H9 (cell line): ENCODE data around the gene ATP6V1G2. TPM values are rescaled to one million over a fixed set of nuclear protein-coding genes. Genes with fewer than 3 reads are reported as not detected.

ENCODE experiments used
- DNase-seq: peaks from one replicate; pipeline ENCODE4 v3.0.0-alpha.2; 2017
- H2AFZ ChIP-seq: one replicate; pipeline ENCODE4 v1.6.1; 2013; ENCODE audit warnings: mild to moderate bottlenecking, low read length, control low read depth, moderate library complexity
- H2AK5ac ChIP-seq: 2 replicates; pipeline ENCODE4 v1.6.1; 2013; ENCODE audit warnings: low read length, control low read depth, mixed read lengths; ENCODE audit not compliant: insufficient read length
- H2BK120ac ChIP-seq: one replicate; pipeline ENCODE4 v1.6.1; 2013; ENCODE audit warnings: low read depth, mild to moderate bottlenecking, low read length, control low read depth, inconsistent platforms; ENCODE audit not compliant: poor library complexity, severe bottlenecking
- H2BK12ac ChIP-seq: 2 replicates; pipeline ENCODE4 v1.6.1; 2013; ENCODE audit warnings: low read length, control low read depth, mixed read lengths, low read depth; ENCODE audit not compliant: insufficient read length
- H2BK15ac ChIP-seq: 2 replicates; pipeline ENCODE4 v1.6.1; 2013; ENCODE audit warnings: low read depth, low read length, control low read depth
- H2BK20ac ChIP-seq: one replicate; pipeline ENCODE4 v1.6.1; 2013; ENCODE audit warnings: low read depth, mild to moderate bottlenecking, low read length, control low read depth, inconsistent platforms; ENCODE audit not compliant: poor library complexity, severe bottlenecking
- H2BK5ac ChIP-seq: 2 replicates; pipeline ENCODE4 v1.6.1; 2013; ENCODE audit warnings: low read length, control low read depth, mixed read lengths; ENCODE audit not compliant: insufficient read length
- H3K14ac ChIP-seq: 2 replicates; pipeline ENCODE4 v1.6.1; 2013; ENCODE audit warnings: low read length, control low read depth; ENCODE audit not compliant: insufficient read depth
- H3K18ac ChIP-seq: 2 replicates; pipeline ENCODE4 v1.6.1; 2013; ENCODE audit warnings: low read depth, mild to moderate bottlenecking, mixed read lengths, low read length, control low read depth; ENCODE audit not compliant: insufficient read length
- H3K23ac ChIP-seq: 2 replicates; pipeline ENCODE4 v1.6.1; 2013; ENCODE audit warnings: low read length, control low read depth, mixed read lengths, low read depth; ENCODE audit not compliant: insufficient read length
- H3K23me2 ChIP-seq: 2 replicates; pipeline ENCODE4 v1.6.1; 2013; ENCODE audit warnings: low read depth, mild to moderate bottlenecking, mixed read lengths, low read length, control low read depth; ENCODE audit not compliant: insufficient read length, poor library complexity, severe bottlenecking
- H3K27ac ChIP-seq: 2 replicates; pipeline ENCODE4 v1.5.1; 2013; ENCODE audit warnings: low read length, control low read depth, mixed read lengths, low read depth; ENCODE audit not compliant: insufficient read length
- H3K27me3 ChIP-seq: 2 replicates; pipeline ENCODE4 v1.6.1; 2013; ENCODE audit warnings: low read length, control low read depth, inconsistent platforms; ENCODE audit not compliant: insufficient read depth
- H3K4ac ChIP-seq: 2 replicates; pipeline ENCODE4 v1.6.1; 2013; ENCODE audit warnings: low read depth, mild to moderate bottlenecking, control low read depth, inconsistent platforms, low read length, moderate library complexity
- H3K4me1 ChIP-seq: 2 replicates; pipeline ENCODE4 v1.6.1; 2013; ENCODE audit warnings: low read length, control low read depth, inconsistent platforms; ENCODE audit not compliant: insufficient read depth
- H3K4me2 ChIP-seq: 2 replicates; pipeline ENCODE4 v1.6.1; 2013; ENCODE audit warnings: low read length, control low read depth, mixed read lengths; ENCODE audit not compliant: insufficient read length, insufficient read depth
- H3K56ac ChIP-seq: 2 replicates; pipeline ENCODE4 v1.6.1; 2013; ENCODE audit warnings: low read depth, mild to moderate bottlenecking, mixed read lengths, low read length, control low read depth; ENCODE audit not compliant: insufficient read length
- H3K79me1 ChIP-seq: 2 replicates; pipeline ENCODE4 v1.6.1; 2013; ENCODE audit warnings: low read depth, mild to moderate bottlenecking, moderate library complexity, low read length, control low read depth, inconsistent platforms; ENCODE audit not compliant: insufficient read depth, poor library complexity, severe bottlenecking
- H3K79me2 ChIP-seq: 2 replicates; pipeline ENCODE4 v1.6.1; 2013; ENCODE audit warnings: low read length, control low read depth, inconsistent platforms; ENCODE audit not compliant: insufficient read depth
- H3K9ac ChIP-seq: 2 replicates; pipeline ENCODE4 v1.6.1; 2013; ENCODE audit warnings: low read length, control low read depth, mixed read lengths; ENCODE audit not compliant: insufficient read length; ENCODE audit errors: extremely low read depth
- H3K9me3 ChIP-seq: one replicate; pipeline ENCODE4 v1.6.1; 2013; ENCODE audit warnings: low read depth, low read length, inconsistent platforms; ENCODE audit not compliant: control insufficient read depth
- H3T11ph ChIP-seq: one replicate; pipeline ENCODE4 v1.6.1; 2013; ENCODE audit warnings: mild to moderate bottlenecking, low read length, control low read depth, inconsistent platforms
- H4K20me1 ChIP-seq: one replicate; pipeline ENCODE4 v1.6.1; 2013; ENCODE audit not compliant: control insufficient read depth, insufficient read length, insufficient read depth
- H4K5ac ChIP-seq: 2 replicates; pipeline ENCODE4 v1.6.1; 2013; ENCODE audit warnings: low read depth, mild to moderate bottlenecking, mixed read lengths, low read length, control low read depth; ENCODE audit not compliant: insufficient read length
- H4K8ac ChIP-seq: replicated peaks from 2 replicates; pipeline ENCODE4 v1.6.1; 2013; ENCODE audit warnings: low read length, control low read depth, mixed read lengths, low read depth; ENCODE audit not compliant: insufficient read length
- H4K91ac ChIP-seq: 2 replicates; pipeline ENCODE4 v1.6.1; 2013; ENCODE audit warnings: low read depth, mild to moderate bottlenecking, moderate library complexity, mixed read lengths, low read length, control low read depth; ENCODE audit not compliant: insufficient read length
- H3K27ac Mint-ChIP-seq, 3 experiments: 2 replicates in 2 of 3; 3 replicates in 1 of 3; pipeline ENCODE4 v1.8.0; 2020 to 2021; ENCODE audit warnings: mixed read lengths in 3 of 3, mild to moderate bottlenecking in 1 of 3, moderate library complexity in 1 of 3
- H3K27me3 Mint-ChIP-seq: 2 replicates; pipeline ENCODE4 v1.8.0; 2021; ENCODE audit warnings: low read depth, mild to moderate bottlenecking, moderate library complexity, mixed read lengths
- H3K36me3 Mint-ChIP-seq, 3 experiments: 2 replicates in 2 of 3; 3 replicates in 1 of 3; pipeline ENCODE4 v1.8.0; 2020 to 2021; ENCODE audit warnings: low read depth in 3 of 3, mixed read lengths in 3 of 3; ENCODE audit not compliant: insufficient read depth in 1 of 3
- H3K4me1 Mint-ChIP-seq, 2 experiments: 2 replicates each; pipeline ENCODE4 v1.8.0; 2020; ENCODE audit warnings: mixed read lengths in 2 of 2
- H3K4me3 Mint-ChIP-seq, 2 experiments: 2 replicates in 1 of 2; 3 replicates in 1 of 2; pipeline ENCODE4 v1.8.0; 2020 to 2021; ENCODE audit warnings: mild to moderate bottlenecking in 2 of 2, mixed read lengths in 2 of 2, moderate library complexity in 1 of 2
- H3K9me3 Mint-ChIP-seq, 2 experiments: 2 replicates in 1 of 2; 3 replicates in 1 of 2; pipeline ENCODE4 v1.8.0; 2020; ENCODE audit warnings: mild to moderate bottlenecking in 2 of 2, mixed read lengths in 2 of 2, moderate library complexity in 1 of 2
- WGBS: extraction: QIAGEN DNeasy Blood & Tissue Kit; methylation state at CpG from one replicate; pipeline ENCODE4 v1.1.7; 2013; ENCODE audit warnings: missing lambda C conversion rate, low lambda C conversion rate, mixed read lengths; ENCODE audit not compliant: insufficient read length; ENCODE audit errors: extremely low coverage; 5-methylcytosine and 5-hydroxymethylcytosine counted together
- total RNA-seq: library from RNA; stranded (reverse); gene quantifications from 2 replicates; pipeline ENCODE4 v1.2.1, GENCODE V29; 2021
- TF ChIP-seq, protein P1 (sequence below): fragments of 200-600 bp; sonication (generic); conservative IDR thresholded peaks from 3 replicates; pipeline ENCODE4 v1.8.0; 2021; ENCODE audit warnings: antibody characterized with exemption, mild to moderate bottlenecking

Gene ATP6V1G2
- total RNA-seq, 1 experiment from 2014 or later: 3.8 TPM

DNA sequence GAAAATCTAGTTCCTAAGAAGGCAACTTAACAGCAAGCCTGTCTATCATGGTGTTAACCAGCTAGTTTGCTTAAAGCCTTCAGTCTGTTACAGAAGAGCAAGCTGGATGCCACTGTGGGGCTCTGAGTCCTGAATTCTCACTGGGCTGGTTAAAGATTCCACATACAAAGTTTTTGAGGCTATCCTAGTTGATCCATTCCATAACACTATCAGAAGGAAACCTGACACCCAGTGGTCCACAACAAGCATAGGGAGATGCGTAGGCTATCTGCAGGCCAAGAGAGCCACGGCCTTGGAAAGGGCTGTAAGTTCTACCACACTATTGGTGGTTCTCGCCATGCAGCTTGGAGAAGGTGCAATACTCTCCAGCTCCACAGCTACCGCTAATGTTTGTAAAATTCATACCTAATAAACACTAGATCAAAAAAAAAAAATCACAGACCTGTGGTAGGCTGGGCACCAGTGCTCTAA is 18.1 kb downstream of the ATP6V1G2 start:
- Histone ChIP-seq H3K9ac (no peak overlapping the region), H3K27ac (no peak overlapping the region), H2BK12ac (no peak overlapping the region), H2BK120ac (no peak overlapping the region), H3K14ac (no peak overlapping the region), H2BK20ac (no peak overlapping the region), H3K18ac (no peak overlapping the region), H3K27me3 (no peaks in the 10 kb centered on the region), H3K4ac (no peak overlapping the region), H3K79me2 (no peaks in the 10 kb centered on the region), H3K23ac (no peak overlapping the region), H3K56ac (no peak overlapping the region), H4K8ac (no peak overlapping the region), H2BK5ac (no peak overlapping the region), H2BK15ac (no peak overlapping the region), H4K20me1 (peaks cover 2% of the 10 kb centered on the region), H3K4me1 (no peaks in the 10 kb centered on the region; the same call in 1 of the 2 replicates), H4K91ac (no peak overlapping the region), H3K9me3 (no peaks in the 10 kb centered on the region), H4K5ac (no peak overlapping the region), H2AFZ (no peak overlapping the region), H3K79me1 (no peaks in the 10 kb centered on the region), H3K23me2 (no peaks in the 10 kb centered on the region), H2AK5ac (no peak overlapping the region), H3T11ph (no peak overlapping the region), H3K4me2 (no peak overlapping the region)
- Mint-ChIP-seq H3K4me3 (peak overlapping the region in 1 of 2 experiments; percentile 46; a peak in 2 of 5 replicates), H3K27ac (peak overlapping the region in 1 of 3 experiments; percentile 52; a peak in 2 of 7 replicates), H3K27me3 (peaks cover 2% of the 10 kb centered on the region), H3K4me1 (peaks cover 23 to 32% of the 10 kb centered on the region in 2 experiments), H3K36me3 (peaks cover 32 to 40% (median 36%) of the 10 kb centered on the region in 3 experiments; a peak in 6 of 7 replicates), H3K9me3 (no peaks in the 10 kb centered on the region; a peak in 1 of 5 replicates)
- TF ChIP-seq, protein P1, sequence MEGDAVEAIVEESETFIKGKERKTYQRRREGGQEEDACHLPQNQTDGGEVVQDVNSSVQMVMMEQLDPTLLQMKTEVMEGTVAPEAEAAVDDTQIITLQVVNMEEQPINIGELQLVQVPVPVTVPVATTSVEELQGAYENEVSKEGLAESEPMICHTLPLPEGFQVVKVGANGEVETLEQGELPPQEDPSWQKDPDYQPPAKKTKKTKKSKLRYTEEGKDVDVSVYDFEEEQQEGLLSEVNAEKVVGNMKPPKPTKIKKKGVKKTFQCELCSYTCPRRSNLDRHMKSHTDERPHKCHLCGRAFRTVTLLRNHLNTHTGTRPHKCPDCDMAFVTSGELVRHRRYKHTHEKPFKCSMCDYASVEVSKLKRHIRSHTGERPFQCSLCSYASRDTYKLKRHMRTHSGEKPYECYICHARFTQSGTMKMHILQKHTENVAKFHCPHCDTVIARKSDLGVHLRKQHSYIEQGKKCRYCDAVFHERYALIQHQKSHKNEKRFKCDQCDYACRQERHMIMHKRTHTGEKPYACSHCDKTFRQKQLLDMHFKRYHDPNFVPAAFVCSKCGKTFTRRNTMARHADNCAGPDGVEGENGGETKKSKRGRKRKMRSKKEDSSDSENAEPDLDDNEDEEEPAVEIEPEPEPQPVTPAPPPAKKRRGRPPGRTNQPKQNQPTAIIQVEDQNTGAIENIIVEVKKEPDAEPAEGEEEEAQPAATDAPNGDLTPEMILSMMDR: no peak
- WGBS: no CpG with 5 or more reads among the region's 4 CpGs
- no peak for DNase-seq
